HL-60 (cell line): Measurements from ENCODE around the gene UBL4B.

Source experiments
- CTCF ChIP-seq: IDR thresholded peaks from one replicate; pipeline ENCODE4 v1.5.1; 2011; ENCODE audit warnings: low read length, control low read depth, inconsistent platforms; ENCODE audit not compliant: insufficient read depth
- REST ChIP-seq: IDR thresholded peaks from 2 replicates; pipeline ENCODE4 v1.6.1; 2012; ENCODE audit warnings: low read depth; ENCODE audit not compliant: insufficient replicate concordance

- TF ChIP-seq CTCF (no peak), REST (no peak)
Observed at GRCh38 chr1:110107867-110108469, 4.3 kb upstream of the UBL4B start.
